NCI-H2196 (cell line): Measurements from ENCODE around the gene ZNF839.
"Not testable (repeated sequence)": the region's sequence is repeated elsewhere in the genome, so short reads cannot be mapped to it uniquely, and the experiment has no call there.

Experiments used
- DNase-seq: peaks from one replicate; lab custom pipeline; 2025; ENCODE audit not compliant: unreplicated experiment; lab: John Stamatoyannopoulos, UW

The ZNF839 gene

GRCh38 chr14:102319351-102320032, at the start of gene ZNF839:
Gene ZNF839, plus strand, starts transcription at chr14:102319746. Its CDS starts 20 bp downstream, at chr14:102319766.
- peak; percentile 66 for DNase-seq

GRCh38 chr14:102272392-102272791, 47.2 kb upstream of the ZNF839 start:
- no peak for DNase-seq

- DNase-seq: no peak
Measured at GRCh38 chr14:102275866-102276265, 43.7 kb upstream of the ZNF839 start.

- no peak for DNase-seq
Measured at GRCh38 chr14:102277874-102278630, 41.5 kb upstream of the ZNF839 start.

- no peak for DNase-seq
Measured at GRCh38 chr14:102278631-102278935, 41.0 kb upstream of the ZNF839 start.

- DNase-seq: no peak
Measured at GRCh38 chr14:102279282-102279681, 40.3 kb upstream of the ZNF839 start.

GRCh38 chr14:102279688-102280348, 39.7 kb upstream of the ZNF839 start:
- no peak for DNase-seq

- DNase-seq: no peak
Measured at GRCh38 chr14:102280376-102280962, 39.1 kb upstream of the ZNF839 start.

GRCh38 chr14:102282751-102283465, 36.6 kb upstream of the ZNF839 start:
- no peak for DNase-seq

GRCh38 chr14:102283631-102284129, 35.9 kb upstream of the ZNF839 start:
- DNase-seq: no peak

- DNase-seq: no peak
Measured at GRCh38 chr14:102285106-102285505, 34.4 kb upstream of the ZNF839 start.

GRCh38 chr14:102288139-102288538, 31.4 kb upstream of the ZNF839 start:
- DNase-seq: no peak

GRCh38 chr14:102292441-102292840, 27.1 kb upstream of the ZNF839 start:
- DNase-seq: no peak

- DNase-seq: no peak
Measured at GRCh38 chr14:102293781-102294180, 25.8 kb upstream of the ZNF839 start.

GRCh38 chr14:102295270-102295669, 24.3 kb upstream of the ZNF839 start:
- no peak for DNase-seq

GRCh38 chr14:102297436-102298170, 21.9 kb upstream of the ZNF839 start:
- no peak for DNase-seq

GRCh38 chr14:102298303-102299070, 21.1 kb upstream of the ZNF839 start:
- DNase-seq: not testable (repeated sequence)

- no peak for DNase-seq
Measured at GRCh38 chr14:102303664-102304063, 15.9 kb upstream of the ZNF839 start.
